ENCODE results near the gene DYNC1LI2. TPM values are rescaled to one million over a fixed set of nuclear protein-coding genes. Genes with fewer than 3 reads are reported as not detected.

The DYNC1LI2 gene
- total RNA-seq, 1 donor from 2014 or later, result 84.4 TPM

GRCh38 chr16:66735891-66736290 is 15.5 kb downstream of the DYNC1LI2 start:
- intact Hi-C loops (cut with micrococcal nuclease), result no loop called here
- no peak for DNase-seq
- no peaks in the 10 kb centered on the region for H3K27me3 Mint-ChIP-seq
- H3K4me3 Mint-ChIP-seq, result no peak overlapping the region
- TF ChIP-seq CTCF (IDR thresholded peaks at IDR 0.05), result no peak
- H3K36me3 Mint-ChIP-seq (ENCODE audit: low read depth), result peaks cover 81% of the 10 kb centered on the region
- peaks cover 4% of the 10 kb centered on the region for H3K4me1 Mint-ChIP-seq
- CTCF ChIA-PET, result interaction anchor here (2.5 kb wide), 1 partner anchor 7 kb away, joined by 11 read pairs; no protein-coding TSS in a partner anchor
- POLR2A ChIA-PET, result no interaction called here
- H3K9me3 Mint-ChIP-seq, result no peaks in the 10 kb centered on the region
- H3K27ac Mint-ChIP-seq, result no peak overlapping the region
- ATAC-seq (ENCODE audit: low read depth), result no peak

GRCh38 chr16:66731101-66731500 is 20.3 kb downstream of the DYNC1LI2 start:
- DNase-seq (no peak), ATAC-seq (ENCODE audit: low read depth) (no peak)
- no peak overlapping the region for H3K4me3 Mint-ChIP-seq
- ChIA-PET POLR2A (no interaction called here), CTCF (interaction anchor here (1.9 kb wide), 1 partner anchor 325 kb away, joined by 5 read pairs; no protein-coding TSS in a partner anchor)
- no peak for TF ChIP-seq CTCF (IDR thresholded peaks at IDR 0.05)
- H3K27ac Mint-ChIP-seq, result no peak overlapping the region
- H3K27me3 Mint-ChIP-seq, result no peaks in the 10 kb centered on the region
- peaks cover 82% of the 10 kb centered on the region for H3K36me3 Mint-ChIP-seq (ENCODE audit: low read depth)
- no peaks in the 10 kb centered on the region for H3K9me3 Mint-ChIP-seq
- H3K4me1 Mint-ChIP-seq, result peaks cover 2% of the 10 kb centered on the region
- intact Hi-C loops (cut with micrococcal nuclease), result no loop called here

- H3K4me1 Mint-ChIP-seq, result peaks cover 2% of the 10 kb centered on the region
- ATAC-seq (ENCODE audit: low read depth) (no peak), DNase-seq (no peak)
- H3K27me3 Mint-ChIP-seq, result no peaks in the 10 kb centered on the region
- H3K4me3 Mint-ChIP-seq, result no peak overlapping the region
- intact Hi-C loops (cut with micrococcal nuclease), result loop anchor here (1.0 to 10.0 kb wide), 4 partner anchors 124 to 323 kb away; partner anchors contain the start of gene CMTM3
- peaks cover 84% of the 10 kb centered on the region for H3K36me3 Mint-ChIP-seq (ENCODE audit: low read depth)
- CTCF ChIA-PET, result interaction anchor here (1.3 to 4.1 kb wide), 5 partner anchors 8 to 323 kb away, joined by 3 to 18 read pairs (median 11); no protein-coding TSS in a partner anchor
- H3K9me3 Mint-ChIP-seq, result no peaks in the 10 kb centered on the region
- H3K27ac Mint-ChIP-seq, result no peak overlapping the region
- POLR2A ChIA-PET, result no interaction called here
- TF ChIP-seq CTCF (IDR thresholded peaks at IDR 0.05), result no peak
Measured at GRCh38 chr16:66728804-66729203, 22.6 kb downstream of the DYNC1LI2 start.

- Mint-ChIP-seq H3K4me3 (no peak overlapping the region), H3K4me1 (peaks cover 2% of the 10 kb centered on the region), H3K27ac (no peak overlapping the region), H3K36me3 (ENCODE audit: low read depth) (peaks cover 84% of the 10 kb centered on the region), H3K27me3 (no peaks in the 10 kb centered on the region), H3K9me3 (no peaks in the 10 kb centered on the region)
- no peak for DNase-seq
- ChIA-PET CTCF (interaction anchor here (1.3 to 4.1 kb wide), 5 partner anchors 9 to 322 kb away, joined by 3 to 18 read pairs (median 11); no protein-coding TSS in a partner anchor), POLR2A (no interaction called here)
- peak; percentile 60 for ATAC-seq (ENCODE audit: low read depth)
- intact Hi-C loops (cut with micrococcal nuclease), result loop anchor here (1.0 to 10.0 kb wide), 4 partner anchors 123 to 322 kb away; partner anchors contain the start of gene CMTM3
- TF ChIP-seq CTCF (IDR thresholded peaks at IDR 0.05), result peak; percentile 71
Measured at GRCh38 chr16:66728117-66728787, 23.2 kb downstream of the DYNC1LI2 start.

GRCh38 chr16:66720766-66721165 is 30.6 kb downstream of the DYNC1LI2 start:
- Mint-ChIP-seq H3K4me3 (no peak overlapping the region), H3K4me1 (no peaks in the 10 kb centered on the region), H3K27ac (no peak overlapping the region), H3K36me3 (ENCODE audit: low read depth) (peaks cover 51% of the 10 kb centered on the region), H3K27me3 (no peaks in the 10 kb centered on the region), H3K9me3 (no peaks in the 10 kb centered on the region)
- POLR2A ChIA-PET, result no interaction called here
- TF ChIP-seq CTCF (IDR thresholded peaks at IDR 0.05), result no peak
- intact Hi-C loops (cut with micrococcal nuclease), result loop anchor here (10.0 kb wide), 1 partner anchor 116 kb away; the partner anchor contains the start of gene CMTM3
- CTCF ChIA-PET, result no interaction called here
- DNase-seq (no peak), ATAC-seq (ENCODE audit: low read depth) (no peak)

Measured in activated B cell treated with CpG ODN at 0.5 μM for 24 hours (primary cell).